HepG2 (cell line): ENCODE results near the gene GGNBP2. TPM values are rescaled to one million over a fixed set of nuclear protein-coding genes. Genes with fewer than 3 reads are reported as not detected.

Experiments
- DMAP1 ChIP-seq: IDR thresholded peaks from 2 replicates; pipeline ENCODE4 v1.6.1; 2016
- FLYWCH1 ChIP-seq: sonication (generic); formaldehyde crosslinking; IDR thresholded peaks from 2 replicates; pipeline ENCODE4 v1.8.1; 2023; ENCODE audit warnings: mild to moderate bottlenecking, missing genetic modification reagents
- GLI4 ChIP-seq: sonication (generic); formaldehyde crosslinking; IDR thresholded peaks from 2 replicates; pipeline ENCODE4 v1.5.1; 2020; ENCODE audit warnings: missing genetic modification reagents, mild to moderate bottlenecking, moderate library complexity, borderline replicate concordance
- HNF1B ChIP-seq: sonication (generic); formaldehyde crosslinking; IDR thresholded peaks from 2 replicates; pipeline ENCODE4 v1.5.1; 2020; ENCODE audit warnings: mild to moderate bottlenecking, moderate library complexity, missing genetic modification reagents
- NCOA1 ChIP-seq: sonication (generic); formaldehyde crosslinking; IDR thresholded peaks from 2 replicates; pipeline ENCODE4 v1.9.0; 2021; ENCODE audit warnings: missing genetic modification reagents
- PCBP2 ChIP-seq: fragments of 200-400 bp; formaldehyde crosslinking; optimal IDR thresholded peaks from 2 replicates; pipeline ENCODE3; 2018; ENCODE audit warnings: low read length, low read depth; ENCODE audit not compliant: poor library complexity, severe bottlenecking
- RARG ChIP-seq: sonication (generic); formaldehyde crosslinking; IDR thresholded peaks from 2 replicates; pipeline ENCODE4 v1.4.0; 2020; ENCODE audit warnings: low read depth, mild to moderate bottlenecking, missing genetic modification reagents
- TAF15 ChIP-seq: fragments of 200-400 bp; formaldehyde crosslinking; IDR thresholded peaks from one replicate; pipeline ENCODE4 v1.6.1; 2018; ENCODE audit warnings: mild to moderate bottlenecking, low read depth, low read length; ENCODE audit not compliant: poor library complexity, severe bottlenecking
- TCF12 ChIP-seq, 2 experiments: fragments of 450-650 bp in 1 of 2; sonication (generic) in 1 of 2; formaldehyde crosslinking in 1 of 2; IDR thresholded peaks; 2 replicates each; pipeline versions ENCODE4 v1.6.1 to v1.8.0; 2017 to 2022; ENCODE audit warnings: antibody characterized with exemption in 1 of 2, mild to moderate bottlenecking in 1 of 2, missing genetic modification reagents in 1 of 2, moderate library complexity in 1 of 2
- ZNF329 ChIP-seq: sonication (generic); formaldehyde crosslinking; IDR thresholded peaks from 2 replicates; pipeline ENCODE4 v1.9.0; 2021; ENCODE audit warnings: low read depth, mild to moderate bottlenecking, missing genetic modification reagents
- ZNF484 ChIP-seq: sonication (generic); formaldehyde crosslinking; IDR thresholded peaks from 2 replicates; pipeline ENCODE4 v1.5.1; 2020; ENCODE audit warnings: mild to moderate bottlenecking, low read depth, missing genetic modification reagents, borderline replicate concordance
- ZNF503 ChIP-seq: sonication (generic); formaldehyde crosslinking; IDR thresholded peaks from 2 replicates; pipeline ENCODE4 v1.4.0; 2020; ENCODE audit warnings: missing genetic modification reagents
- polyA plus RNA-seq, 8 experiments: library from polyadenylated mRNA; depleted of rRNA in 3 of 8; stranded (reverse) in 7 of 8; unstranded in 1 of 8; fragments of >200 nt; fragmentation: Illumina TruSeq in 4 of 8; extraction: Trizol in 4 of 8; gene quantifications; 2 replicates each; pipeline versions ENCODE4 v1.2.1 to v1.2.3, GENCODE V29; 2011 to 2016; ENCODE audit warnings: low read depth in 4 of 8, missing spikeins in 1 of 8, mixed read lengths in 1 of 8; ENCODE audit not compliant: insufficient read depth in 1 of 8
- total RNA-seq, 5 experiments: library from RNA; depleted of rRNA; stranded (reverse); fragments of >200 nt; fragmentation: Illumina TruSeq; extraction: Trizol; gene quantifications; 2 replicates each; pipeline ENCODE4 v1.2.3, GENCODE V29; 2016; ENCODE audit warnings: low read depth in 1 of 5
- TF ChIP-seq, protein P1 (sequence below), 2 experiments: IDR thresholded peaks; 2 replicates each; pipeline ENCODE4 v1.6.1; 2011 to 2012; ENCODE audit warnings: low read length in 2 of 2, borderline replicate concordance in 1 of 2, low read depth in 1 of 2, mild to moderate bottlenecking in 1 of 2, moderate library complexity in 1 of 2
- TF ChIP-seq, protein P2 (sequence below): IDR thresholded peaks from 2 replicates; pipeline ENCODE4 v1.6.1; 2016; ENCODE audit warnings: missing compliant biosample characterization, missing genetic modification reagents, borderline replicate concordance
- TF ChIP-seq, protein P3 (sequence below): sonication (generic); formaldehyde crosslinking; IDR thresholded peaks from 2 replicates; pipeline ENCODE4 v1.9.0; 2021; ENCODE audit warnings: missing genetic modification reagents, borderline replicate concordance

Gene GGNBP2
- total and polyA plus RNA-seq, 2 of the 13 experiments (the other 11 are each of a cell fraction or from before 2014, with no cell fraction given) = 53.3 to 84.2 TPM

- TF ChIP-seq, protein P1, sequence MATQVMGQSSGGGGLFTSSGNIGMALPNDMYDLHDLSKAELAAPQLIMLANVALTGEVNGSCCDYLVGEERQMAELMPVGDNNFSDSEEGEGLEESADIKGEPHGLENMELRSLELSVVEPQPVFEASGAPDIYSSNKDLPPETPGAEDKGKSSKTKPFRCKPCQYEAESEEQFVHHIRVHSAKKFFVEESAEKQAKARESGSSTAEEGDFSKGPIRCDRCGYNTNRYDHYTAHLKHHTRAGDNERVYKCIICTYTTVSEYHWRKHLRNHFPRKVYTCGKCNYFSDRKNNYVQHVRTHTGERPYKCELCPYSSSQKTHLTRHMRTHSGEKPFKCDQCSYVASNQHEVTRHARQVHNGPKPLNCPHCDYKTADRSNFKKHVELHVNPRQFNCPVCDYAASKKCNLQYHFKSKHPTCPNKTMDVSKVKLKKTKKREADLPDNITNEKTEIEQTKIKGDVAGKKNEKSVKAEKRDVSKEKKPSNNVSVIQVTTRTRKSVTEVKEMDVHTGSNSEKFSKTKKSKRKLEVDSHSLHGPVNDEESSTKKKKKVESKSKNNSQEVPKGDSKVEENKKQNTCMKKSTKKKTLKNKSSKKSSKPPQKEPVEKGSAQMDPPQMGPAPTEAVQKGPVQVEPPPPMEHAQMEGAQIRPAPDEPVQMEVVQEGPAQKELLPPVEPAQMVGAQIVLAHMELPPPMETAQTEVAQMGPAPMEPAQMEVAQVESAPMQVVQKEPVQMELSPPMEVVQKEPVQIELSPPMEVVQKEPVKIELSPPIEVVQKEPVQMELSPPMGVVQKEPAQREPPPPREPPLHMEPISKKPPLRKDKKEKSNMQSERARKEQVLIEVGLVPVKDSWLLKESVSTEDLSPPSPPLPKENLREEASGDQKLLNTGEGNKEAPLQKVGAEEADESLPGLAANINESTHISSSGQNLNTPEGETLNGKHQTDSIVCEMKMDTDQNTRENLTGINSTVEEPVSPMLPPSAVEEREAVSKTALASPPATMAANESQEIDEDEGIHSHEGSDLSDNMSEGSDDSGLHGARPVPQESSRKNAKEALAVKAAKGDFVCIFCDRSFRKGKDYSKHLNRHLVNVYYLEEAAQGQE (IDR thresholded peaks at IDR 0.05; ENCODE audit: borderline replicate concordance in 1 of 2, low read depth in 1 of 2, low read length in 2 of 2) = peak in 1 of 2 experiments; percentile 11; a peak in 1 of 4 replicates
- TF ChIP-seq GLI4 (CRISPR knock-in tag) (0 out of 2 replicates have a peak, but pooled peaks have one; percentile 58), RARG (CRISPR knock-in tag) (no peak), HNF1B (CRISPR knock-in tag) (no peak; the same call in 1 of the 2 replicates), DMAP1 (peak; percentile 98), NCOA1 (CRISPR knock-in tag) (0 out of 2 replicates have a peak, but pooled peaks have one; percentile 76), FLYWCH1 (no peak), ZNF484 (CRISPR knock-in tag) (no peak), TAF15 (peak; percentile 53), ZNF329 (CRISPR knock-in tag) (no peak), ZNF503 (peak; percentile 54; the same call in 1 of the 2 replicates), PCBP2 (no peak), TCF12 (IDR thresholded peaks at IDR 0.05) (no peak), TCF12 (CRISPR knock-in tag; IDR thresholded peaks at IDR 0.05) (no peak; the same call in 1 of the 2 replicates)
- TF ChIP-seq, protein P2, sequence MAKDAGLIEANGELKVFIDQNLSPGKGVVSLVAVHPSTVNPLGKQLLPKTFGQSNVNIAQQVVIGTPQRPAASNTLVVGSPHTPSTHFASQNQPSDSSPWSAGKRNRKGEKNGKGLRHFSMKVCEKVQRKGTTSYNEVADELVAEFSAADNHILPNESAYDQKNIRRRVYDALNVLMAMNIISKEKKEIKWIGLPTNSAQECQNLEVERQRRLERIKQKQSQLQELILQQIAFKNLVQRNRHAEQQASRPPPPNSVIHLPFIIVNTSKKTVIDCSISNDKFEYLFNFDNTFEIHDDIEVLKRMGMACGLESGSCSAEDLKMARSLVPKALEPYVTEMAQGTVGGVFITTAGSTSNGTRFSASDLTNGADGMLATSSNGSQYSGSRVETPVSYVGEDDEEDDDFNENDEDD = peak; percentile 77; the same call in 1 of the 2 replicates
- TF ChIP-seq, protein P3, sequence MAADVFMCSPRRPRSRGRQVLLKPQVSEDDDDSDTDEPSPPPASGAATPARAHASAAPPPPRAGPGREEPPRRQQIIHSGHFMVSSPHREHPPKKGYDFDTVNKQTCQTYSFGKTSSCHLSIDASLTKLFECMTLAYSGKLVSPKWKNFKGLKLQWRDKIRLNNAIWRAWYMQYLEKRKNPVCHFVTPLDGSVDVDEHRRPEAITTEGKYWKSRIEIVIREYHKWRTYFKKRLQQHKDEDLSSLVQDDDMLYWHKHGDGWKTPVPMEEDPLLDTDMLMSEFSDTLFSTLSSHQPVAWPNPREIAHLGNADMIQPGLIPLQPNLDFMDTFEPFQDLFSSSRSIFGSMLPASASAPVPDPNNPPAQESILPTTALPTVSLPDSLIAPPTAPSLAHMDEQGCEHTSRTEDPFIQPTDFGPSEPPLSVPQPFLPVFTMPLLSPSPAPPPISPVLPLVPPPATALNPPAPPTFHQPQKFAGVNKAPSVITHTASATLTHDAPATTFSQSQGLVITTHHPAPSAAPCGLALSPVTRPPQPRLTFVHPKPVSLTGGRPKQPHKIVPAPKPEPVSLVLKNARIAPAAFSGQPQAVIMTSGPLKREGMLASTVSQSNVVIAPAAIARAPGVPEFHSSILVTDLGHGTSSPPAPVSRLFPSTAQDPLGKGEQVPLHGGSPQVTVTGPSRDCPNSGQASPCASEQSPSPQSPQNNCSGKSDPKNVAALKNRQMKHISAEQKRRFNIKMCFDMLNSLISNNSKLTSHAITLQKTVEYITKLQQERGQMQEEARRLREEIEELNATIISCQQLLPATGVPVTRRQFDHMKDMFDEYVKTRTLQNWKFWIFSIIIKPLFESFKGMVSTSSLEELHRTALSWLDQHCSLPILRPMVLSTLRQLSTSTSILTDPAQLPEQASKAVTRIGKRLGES (CRISPR knock-in tag) = peak; percentile 57; the same call in 1 of the 2 replicates
Observed at GRCh38 chr17:36534840-36535668, 9.7 kb upstream of the GGNBP2 start, which contains the start of the genes MYO19 and PIGW (continued).
